Anterior cingulate cortex (tissue), 58 donors: Measurements from ENCODE around the gene GSTM3.

Experiments
- DNase-seq, 58 donors: peaks; one replicate each; lab custom pipeline; 2025; lab: John Stamatoyannopoulos, UW

GSTM3 gene

GRCh38 chr1:109776206-109776835, 35.5 kb upstream of the GSTM3 start:
- DNase-seq: no peak

GRCh38 chr1:109775398-109775797, 34.6 kb upstream of the GSTM3 start:
- no peak for DNase-seq

- no peak for DNase-seq
Observed at GRCh38 chr1:109773900-109774485, 33.2 kb upstream of the GSTM3 start.

DNA sequence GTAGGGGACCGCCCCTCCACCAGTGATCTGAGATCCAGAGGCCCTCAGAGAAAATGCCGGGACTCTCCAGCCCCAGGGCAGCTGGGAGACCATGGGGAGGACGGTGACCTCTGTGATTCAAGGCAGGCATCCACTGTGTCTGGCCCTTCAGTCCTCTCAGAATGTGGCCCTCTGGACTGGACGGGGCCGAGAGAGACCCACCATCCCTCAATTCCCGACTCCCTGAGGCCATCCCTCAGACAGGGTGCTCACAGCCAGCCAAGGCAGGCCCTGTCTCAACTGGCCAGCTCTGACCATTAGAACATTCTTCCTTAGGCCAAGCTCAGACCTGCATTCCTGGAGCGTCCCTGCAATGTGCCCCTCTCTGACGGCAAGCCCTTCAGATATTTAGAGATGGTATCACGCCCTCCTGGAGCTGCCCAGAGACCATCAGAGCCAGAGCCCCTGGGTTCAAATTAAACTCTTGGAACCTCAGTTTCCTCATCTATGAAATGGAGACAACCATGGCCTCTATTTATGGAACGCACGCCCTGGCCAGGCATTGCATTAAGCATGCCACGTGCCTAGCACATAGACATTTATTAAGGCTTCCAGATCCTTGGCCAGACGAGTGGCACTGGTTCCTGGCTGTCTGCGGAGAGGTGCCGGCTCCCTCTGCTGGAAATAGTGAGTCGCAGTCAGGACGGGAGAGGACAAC, 32.5 kb upstream of the GSTM3 start:
- DNase-seq: peak in 54 of 58 donors; percentile 19 to 84 (median 66)

GRCh38 chr1:109772658-109773202, 31.9 kb upstream of the GSTM3 start:
- no peak for DNase-seq

DNA sequence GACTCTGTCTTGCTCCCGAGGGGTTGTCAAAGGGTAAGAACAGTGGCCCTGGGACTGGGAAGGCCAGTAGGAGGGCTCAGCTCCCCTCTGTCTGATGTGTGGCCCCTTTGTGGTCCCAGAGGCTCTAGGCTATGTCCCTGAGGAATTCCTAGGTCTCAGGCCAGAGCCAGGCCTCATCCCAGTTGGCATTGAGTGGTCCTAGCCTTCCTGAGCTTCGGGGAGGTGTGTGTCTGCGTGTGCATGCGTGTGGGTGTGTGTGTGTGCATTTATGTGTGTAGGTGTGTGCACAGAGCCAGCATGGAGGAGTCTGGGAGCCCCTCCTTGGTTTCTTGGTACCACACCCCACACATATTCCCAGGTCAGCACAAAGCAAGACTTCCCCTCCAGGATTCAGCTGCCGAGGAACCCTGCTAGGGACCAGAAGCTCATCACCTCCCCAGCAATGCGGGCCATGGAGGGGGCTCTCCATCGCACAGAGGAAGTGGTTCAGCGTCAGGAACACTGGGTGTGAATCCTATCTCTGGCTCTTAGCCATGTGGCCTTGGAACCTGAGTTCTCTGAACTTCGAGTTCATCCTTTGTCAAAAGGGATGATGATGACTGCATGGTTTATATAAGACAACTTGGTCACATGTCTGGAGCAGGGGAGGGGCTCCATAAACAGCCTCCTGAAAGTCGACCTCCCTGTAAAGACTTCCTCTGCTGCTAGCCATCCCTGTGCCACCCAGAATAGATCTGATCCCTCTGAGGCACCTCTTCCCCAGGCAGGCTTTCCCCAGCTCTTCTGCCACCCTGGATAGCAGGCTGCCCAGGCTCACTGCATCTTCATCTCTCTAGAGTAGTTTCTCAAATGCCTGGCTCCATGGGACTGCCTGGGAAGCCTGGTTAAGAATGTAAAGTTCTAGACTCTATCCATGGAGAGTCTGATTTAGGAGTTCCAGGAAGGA, 31.1 kb upstream of the GSTM3 start:
- no peak for DNase-seq

DNA sequence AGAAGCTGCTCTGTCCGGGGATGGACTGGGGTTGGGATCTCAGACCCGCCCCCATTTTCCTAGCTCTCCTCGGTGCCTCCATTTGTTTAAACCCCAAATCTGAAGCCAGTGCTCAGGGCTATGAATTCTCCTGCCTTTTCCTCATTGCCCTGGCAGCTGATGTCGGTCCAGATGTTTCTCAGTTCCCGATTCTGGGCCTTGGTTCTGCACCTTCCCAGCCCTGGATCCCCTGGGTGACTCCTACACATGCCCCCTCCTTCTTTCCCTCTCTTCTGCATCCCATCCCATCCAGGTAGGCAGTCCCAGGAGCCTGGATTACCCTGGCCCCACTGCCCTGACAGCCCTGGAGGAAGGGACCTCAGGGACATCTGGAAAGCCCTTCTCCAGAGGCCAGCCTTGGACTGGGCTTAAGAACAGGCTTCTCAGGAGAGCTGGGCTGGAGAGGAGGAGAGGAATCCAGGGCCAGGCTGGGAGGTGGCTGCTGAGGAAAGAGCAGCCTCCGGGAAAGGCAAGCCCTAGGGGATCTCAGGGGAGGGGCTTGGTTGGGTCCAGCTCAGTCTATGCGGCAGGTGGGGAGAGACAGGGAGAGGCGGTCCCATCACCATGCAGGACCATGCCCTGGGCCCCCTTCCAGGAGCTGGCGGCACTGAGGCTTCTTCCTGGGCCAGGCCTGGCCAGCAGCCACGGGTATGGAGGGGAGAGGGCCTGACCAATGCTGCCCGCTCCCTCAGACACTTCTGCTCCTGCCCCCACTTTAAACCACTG, 29.7 kb upstream of the GSTM3 start:
- peak in 55 of 58 donors; percentile 25 to 94 (median 74) for DNase-seq

- DNase-seq: no peak
Observed at GRCh38 chr1:109769330-109770078, 28.7 kb upstream of the GSTM3 start.

GRCh38 chr1:109768820-109769219, 28.0 kb upstream of the GSTM3 start:
- peak in 2 of 58 donors; percentile 27 to 31 for DNase-seq

GRCh38 chr1:109768335-109768650, 27.5 kb upstream of the GSTM3 start:
- no peak for DNase-seq

DNA sequence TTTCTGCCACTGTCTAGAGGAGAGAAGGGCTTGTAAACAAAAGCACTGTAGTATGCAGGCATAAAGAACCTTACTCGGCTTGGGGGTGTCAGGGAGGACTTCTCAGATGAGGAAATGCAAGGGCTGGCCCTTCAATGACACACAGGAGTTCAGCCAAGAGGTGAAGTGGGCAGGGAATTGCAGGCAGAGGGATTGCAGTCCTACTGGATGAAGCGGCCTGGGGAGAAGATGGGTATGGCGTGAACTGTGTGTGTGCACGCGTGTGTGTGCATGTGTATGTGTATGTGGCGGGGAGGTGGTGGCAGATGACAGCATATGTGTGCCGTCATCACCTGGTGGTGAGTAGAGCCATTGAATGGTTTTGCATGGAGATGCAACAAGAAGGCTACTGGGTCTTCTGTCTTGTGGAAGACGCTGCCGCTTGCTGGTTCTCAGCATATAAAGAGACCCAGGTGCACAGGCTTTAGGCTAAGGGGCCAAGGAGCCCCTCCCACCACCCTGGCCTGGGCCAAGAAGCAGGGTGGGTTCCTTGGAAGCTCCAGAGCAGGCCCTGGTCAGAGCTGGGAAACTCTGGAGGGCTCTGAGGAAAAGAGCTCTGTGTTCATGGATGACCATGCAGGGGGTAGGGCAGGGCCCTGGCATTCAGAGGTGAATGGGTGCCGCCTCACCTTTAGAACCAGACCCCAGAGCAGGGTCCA, 26.9 kb upstream of the GSTM3 start:
- no peak for DNase-seq

DNA sequence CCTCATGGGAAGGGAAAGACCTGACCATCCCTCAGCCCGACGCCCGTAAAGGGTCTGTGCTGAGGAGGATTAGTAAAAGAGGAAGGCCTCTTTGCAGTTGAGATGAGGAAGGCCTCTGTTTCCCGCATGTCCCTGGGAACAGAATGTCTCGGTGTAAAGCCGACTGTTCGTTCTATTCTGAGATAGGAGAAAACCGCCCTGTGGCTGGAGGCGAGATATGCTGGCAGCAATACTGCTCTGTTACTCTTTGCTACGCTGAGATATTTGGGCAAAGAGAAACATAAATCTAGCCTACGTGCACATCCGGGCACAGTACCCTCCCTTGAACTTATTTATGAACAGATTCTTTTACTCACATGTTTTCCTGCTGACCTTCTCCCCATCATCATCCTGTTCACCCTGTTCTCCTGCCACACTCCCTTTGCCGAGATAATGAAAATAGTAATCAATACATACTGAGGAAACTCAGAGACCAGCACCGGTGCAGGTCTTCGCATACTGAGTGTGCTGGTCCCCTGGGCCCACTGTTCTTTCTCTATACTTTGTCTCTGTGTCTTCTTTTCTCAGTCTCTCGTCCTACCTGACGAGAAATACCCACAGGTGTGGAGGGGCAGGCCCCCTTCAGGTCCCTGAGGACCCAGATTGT, 26.3 kb upstream of the GSTM3 start:
- peak in 8 of 58 donors; percentile 10 to 58 (median 26) for DNase-seq

DNA sequence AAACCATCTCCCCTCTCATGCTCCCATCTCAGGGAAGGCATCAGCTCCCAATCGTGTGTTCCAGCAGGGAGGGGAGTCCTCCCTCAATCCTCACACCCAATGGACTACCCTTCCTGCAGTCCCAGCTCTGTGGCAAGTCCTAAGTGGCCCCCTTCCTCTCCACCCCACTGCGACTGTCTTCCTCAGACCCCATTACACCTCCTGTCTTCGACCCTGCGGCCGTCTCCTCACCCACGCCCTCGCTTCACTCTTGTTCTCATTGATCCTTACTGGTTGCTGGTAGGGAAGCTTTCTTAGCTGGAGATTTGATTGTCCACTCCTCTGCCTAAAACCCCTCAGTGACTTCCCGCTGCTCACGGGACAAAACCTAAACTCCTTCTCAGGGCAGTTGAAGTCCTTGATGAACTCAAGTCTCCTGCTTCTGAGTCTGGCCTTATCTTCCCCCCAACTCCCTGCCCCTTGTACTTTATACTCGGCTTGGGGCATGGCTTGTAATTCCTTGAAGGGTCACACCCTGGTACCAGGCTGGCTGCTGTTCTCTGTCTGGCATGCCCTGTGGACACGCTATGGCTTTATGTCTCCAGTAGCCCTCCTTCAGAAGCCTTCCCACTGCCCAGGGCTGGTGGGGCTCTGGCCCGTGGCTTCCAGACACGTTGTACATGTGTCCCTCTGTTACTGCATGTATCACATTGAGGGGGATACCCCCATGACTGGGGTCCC, 25.2 kb upstream of the GSTM3 start:
- DNase-seq: no peak

GRCh38 chr1:109765483-109765815, 24.6 kb upstream of the GSTM3 start:
- DNase-seq: no peak

DNA sequence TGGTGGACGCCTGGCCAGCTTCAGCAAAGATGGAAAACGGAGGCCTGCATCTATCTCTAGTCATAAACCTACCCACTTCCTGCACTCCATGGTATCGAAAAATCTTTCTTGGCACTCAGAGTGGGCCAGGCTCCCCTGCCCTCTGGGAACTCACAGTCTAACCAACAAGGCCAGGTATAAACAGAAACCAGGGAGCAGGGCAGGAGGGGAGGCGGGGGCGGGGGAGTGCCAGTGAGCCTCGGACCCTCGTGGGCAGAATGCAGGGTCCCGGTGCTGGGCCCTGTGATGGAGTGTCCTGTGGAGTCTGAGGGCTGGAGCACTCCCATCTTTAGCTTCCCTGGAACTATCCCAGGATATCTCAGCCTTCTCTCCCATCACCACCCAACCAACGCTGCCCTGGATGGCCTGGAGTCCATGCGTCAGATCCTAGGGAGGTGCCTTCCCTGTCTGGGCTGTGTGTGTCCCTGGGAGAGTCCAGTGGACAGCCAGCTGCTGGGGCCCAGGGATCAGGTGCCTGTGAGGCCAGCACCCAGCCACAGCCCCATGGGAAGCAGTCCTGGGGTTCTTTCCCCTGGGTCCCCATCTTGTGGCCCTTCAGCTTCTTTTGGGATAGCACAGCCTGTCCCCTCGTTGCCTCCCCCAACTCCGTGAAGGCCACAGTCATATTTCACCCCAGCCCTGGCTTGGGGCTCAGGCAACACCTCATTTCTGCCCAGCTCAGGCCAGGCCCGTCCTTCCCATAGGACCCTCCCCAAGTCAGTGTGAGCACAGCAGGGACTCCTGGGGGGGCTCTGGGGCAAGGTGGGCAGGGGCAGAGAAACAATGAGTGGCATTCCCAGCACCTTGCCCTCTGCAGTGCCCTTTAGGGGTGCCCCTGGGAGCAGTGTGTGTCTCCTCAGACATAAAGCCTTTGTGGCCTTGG, 24.0 kb upstream of the GSTM3 start:
- no peak for DNase-seq

DNA sequence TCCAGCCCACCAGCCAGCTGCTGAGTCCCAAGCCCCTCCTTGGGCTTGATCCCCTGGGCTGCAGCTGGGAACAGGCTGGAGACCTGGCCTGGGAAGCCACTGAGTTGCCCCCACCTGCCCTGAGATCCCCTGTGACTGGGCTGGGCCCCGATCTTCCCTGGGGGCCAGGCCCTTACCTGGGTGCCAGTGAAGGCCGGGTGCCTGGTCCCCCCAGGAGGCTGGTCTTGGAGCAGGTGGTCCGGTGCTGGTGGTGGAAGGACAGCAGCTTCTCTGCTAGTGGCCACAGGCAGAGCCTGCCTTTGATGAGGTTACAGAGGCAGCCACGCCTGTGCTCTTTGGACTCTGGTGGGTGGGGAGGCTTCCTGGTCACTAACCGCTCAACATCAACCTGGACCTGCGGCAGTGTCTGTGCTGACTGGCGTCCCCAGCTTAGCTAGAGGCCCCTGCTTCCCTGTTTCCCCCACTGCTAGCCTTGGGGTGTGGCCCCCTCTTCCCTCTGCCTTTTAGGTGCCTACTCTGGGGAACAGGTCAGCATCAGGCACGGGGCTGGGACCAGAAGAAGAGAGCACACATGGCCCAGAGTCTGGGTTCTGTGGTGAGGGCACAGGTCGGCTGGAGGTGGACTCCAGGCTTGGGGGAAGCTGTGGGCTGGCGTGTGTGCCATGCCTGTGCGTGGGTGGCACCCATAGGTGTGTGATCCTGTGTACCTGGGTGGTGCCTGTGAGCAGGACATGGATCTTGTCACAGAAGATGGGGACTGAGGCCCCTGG, 23.0 kb upstream of the GSTM3 start, which contains the start of gene EPS8L3:
Gene EPS8L3 (minus strand): TSS at position 278 of the 770 bp plus-strand sequence. CDS start 2,174 bp downstream, outside the sequence.
- DNase-seq: no peak
